Occipital lobe (tissue), 2 donors: Measurements from ENCODE around the gene EVA1C. TPM values are rescaled to one million over a fixed set of nuclear protein-coding genes. Genes with fewer than 3 reads are reported as not detected.
"Not testable (repeated sequence)": the region's sequence is repeated elsewhere in the genome, so short reads cannot be mapped to it uniquely, and the experiment has no call there.

ENCODE experiments used
- DNase-seq: peaks from one replicate; lab custom pipeline; 2025; lab: John Stamatoyannopoulos, UW
- total RNA-seq: library from RNA; depleted of rRNA; stranded (reverse); fragments of >200 nt; gene quantifications from one replicate; pipeline ENCODE4 v1.2.3, GENCODE V29; 2014

The EVA1C gene
- total RNA-seq, 1 donor from 2014 or later = 5.6 TPM

DNA sequence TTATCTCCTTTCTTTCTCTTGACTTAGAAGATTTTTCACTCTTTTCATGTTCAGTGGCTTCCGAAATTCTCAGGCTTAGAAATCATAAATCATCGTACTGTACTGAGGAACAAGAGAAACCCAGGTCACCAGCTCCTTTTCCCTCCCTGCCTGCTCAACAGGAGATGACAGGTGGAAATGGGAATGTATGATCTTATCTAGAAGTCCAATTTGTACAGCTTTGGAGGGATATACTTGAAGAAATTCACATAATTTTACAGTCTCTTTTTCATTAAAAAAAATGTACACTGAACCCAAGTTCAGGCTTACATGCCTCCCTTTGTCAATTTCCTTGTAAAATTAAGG, 11.7 kb downstream of the EVA1C start:
- DNase-seq = no peak

DNA sequence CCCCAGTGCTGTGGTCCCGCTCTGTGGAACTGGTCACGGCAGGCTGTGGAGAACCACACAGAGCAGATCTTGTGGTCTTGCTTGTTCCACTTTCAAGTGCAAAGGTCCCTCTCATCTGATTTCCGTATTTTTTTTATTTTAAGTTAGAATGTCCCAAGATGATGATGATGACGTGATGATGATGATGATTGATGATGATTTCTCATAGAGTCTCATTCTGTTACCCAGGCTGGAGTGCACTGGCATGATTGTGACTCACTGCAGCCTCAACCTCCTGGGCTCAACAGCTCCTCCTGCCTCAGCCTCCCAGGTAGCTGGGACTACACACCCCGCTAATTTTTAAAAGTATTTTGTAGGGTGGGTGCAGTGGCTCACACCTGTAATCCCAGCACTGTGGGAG, 12.2 kb downstream of the EVA1C start:
- DNase-seq = no peak

DNA sequence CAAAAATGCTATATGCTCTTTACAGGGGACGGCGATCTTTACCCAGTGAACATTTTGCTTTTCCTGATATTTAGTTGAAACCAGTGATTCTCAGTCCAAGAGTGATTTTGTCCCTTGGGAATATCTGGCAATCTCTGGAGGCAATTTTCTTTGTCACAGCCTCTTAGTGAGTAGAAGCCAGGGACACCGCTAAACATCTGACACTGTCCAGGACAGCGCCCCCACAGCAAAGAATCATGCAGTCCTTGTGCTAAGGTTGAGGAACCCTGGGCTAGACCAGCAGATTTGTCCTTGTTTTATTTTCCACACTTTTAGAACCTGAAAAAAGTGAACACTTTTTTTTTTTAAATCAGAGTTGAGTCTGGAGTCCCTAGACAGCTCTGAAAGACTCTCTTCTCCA, 13.1 kb downstream of the EVA1C start:
- DNase-seq = no peak

DNA sequence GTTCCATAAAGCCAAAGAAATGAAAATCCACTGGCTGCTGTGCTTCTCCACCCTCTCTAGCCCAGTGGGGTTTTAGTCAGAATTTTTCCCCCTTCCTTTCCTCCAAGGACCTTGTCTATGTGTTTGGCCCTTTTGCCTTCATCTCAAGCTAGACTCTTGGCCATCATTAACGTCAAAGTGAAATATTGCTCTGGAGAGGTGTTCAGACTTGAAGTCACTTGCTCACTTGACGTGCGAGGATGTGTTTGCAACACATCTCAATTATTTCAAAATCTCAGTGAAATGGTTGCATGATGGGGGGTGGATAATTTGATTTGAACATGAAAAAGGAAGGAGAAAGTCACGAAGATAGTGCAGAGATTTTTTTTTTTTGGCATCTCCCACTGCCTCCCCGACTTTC, 13.6 kb downstream of the EVA1C start:
- no peak for DNase-seq

DNA sequence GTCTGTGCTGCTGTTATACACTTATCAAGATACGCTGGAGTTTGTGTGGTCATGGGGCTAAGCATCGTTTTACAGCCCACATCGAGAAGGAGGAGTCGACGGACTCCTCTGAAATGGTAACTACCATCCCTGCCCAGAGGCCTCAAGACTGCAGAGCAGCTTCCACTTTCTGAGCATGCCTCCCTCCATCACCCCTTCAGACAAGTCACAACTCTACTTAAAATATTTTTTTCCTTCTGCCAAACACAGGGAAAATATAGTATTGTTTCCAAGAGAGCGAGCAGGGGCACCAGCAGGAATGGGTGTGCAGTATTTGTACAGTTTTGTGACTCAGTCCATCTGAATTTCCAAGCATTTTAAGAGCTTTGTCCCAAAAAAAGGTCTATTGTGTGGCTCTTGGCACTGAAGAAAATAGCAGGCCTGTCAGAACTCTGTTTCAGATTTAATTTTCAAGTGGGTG, 14.1 kb downstream of the EVA1C start:
- DNase-seq = no peak

DNA sequence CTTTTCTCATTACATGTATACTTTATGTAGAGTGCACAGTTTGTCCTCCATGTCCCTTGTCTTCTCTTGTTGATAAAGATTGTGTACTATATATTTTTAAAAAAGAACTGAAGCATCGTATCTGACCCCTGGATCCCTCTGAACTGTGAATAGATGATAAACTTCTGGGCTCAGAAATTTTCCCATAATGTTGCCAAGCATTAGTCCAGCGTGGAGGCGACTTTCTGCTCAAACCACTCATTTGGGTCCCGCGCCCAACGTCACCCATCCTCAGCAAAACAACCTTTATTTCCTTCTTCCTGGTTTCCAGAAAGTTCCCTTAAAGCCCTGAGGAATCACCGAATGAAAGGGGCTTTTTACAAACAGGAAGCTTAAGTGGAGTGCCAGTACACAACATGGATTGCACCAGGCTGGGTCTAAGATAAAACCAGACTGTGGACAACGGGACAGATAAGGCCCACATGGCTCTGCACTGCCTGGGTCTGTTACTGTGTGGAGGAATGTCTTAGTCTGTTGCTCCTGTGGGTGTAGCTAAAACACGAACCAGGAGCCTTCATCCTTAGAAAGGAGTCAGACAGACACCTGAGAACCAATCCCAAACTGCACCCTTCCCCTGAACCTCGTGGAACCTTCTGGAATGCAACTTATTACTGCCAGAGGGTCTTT, 15.6 kb downstream of the EVA1C start:
- DNase-seq = no peak

DNA sequence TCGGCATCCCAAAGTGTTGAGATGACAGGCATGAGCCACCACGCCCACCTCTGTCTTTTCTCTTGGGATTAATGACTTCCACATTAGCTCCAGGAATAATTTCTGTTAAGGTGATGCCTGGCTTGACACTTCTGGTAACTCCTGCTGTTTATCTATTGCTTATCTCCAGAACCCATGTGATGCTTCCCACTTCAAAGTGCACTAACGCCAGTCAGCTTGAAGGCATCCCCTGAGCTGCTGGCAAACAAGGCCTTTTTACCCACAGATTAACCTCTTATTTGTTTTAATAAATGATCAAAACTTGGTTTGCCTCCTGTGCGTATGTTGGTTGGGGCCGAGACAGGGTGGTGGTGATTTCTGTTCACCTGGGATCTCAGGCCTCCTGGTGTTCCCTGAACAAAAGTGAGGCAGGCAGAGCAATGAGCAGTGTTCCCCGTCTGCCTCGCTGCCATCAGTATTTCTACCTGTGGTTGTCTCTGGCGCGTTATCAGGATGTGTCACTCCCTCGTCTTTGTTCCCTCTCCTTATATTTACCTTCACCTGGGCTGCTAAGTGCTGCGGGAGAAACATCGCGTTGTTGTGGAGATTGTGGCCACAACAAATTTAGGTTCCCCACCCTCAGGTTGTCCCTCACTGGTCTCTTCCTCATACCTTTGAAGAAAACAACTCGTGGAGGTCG, 20.6 kb downstream of the EVA1C start:
- DNase-seq = not testable (repeated sequence)

DNA sequence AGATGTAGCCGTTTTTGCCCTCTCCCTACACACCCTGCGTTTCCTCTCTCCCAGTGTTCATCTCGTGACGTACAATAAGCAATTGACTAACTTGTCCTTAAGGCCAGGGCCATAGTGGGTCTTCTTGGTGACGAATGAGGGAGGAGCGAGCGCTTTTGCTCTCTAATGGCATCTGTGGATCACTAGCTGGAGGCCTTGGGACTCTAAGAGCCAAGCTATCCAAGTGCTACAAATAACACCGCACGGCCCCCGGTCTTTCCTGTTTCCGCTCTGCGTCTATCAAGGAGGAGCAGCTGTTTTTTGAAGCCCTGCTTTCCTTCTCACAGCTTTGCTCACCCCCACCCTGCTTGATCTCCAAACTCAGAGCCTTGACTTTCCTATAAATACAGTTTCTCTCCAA, 25.2 kb downstream of the EVA1C start:
- DNase-seq = no peak

DNA sequence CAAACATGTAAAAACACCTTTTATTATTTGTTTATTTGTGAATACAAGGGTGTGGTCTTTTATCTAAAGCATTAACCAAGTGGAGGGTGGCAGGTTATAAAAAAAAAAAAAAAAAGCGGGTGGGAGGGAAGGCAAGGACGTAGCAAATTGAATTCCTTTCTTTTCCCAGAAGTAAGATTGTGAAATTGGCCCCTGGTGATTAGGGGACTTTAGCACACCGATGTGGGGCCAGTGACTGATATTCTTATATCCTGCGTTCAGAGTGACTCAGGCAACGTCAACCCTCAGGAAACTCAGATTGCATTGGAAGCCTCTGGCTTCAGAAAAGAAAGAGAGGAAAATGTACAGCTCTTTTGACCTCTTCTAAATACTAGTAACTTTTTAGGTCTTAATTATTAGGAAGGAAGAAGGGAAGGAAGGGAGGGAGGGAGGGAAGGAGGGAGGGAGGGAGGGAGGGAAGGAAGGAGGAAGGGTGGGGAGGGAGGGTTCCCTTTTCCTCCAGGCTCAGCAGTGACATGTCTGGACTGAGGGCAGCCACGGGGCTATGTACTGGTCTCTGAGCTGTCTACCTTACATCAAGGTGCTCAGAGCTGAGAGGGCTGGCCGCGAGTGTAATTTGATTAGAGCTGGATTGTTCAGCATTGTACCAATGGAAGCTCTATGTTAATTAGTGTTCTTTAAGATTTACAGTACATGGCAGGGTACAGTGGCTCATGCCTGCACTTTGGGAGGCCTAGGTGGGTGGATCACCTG, 30.2 kb downstream of the EVA1C start:
- no peak for DNase-seq

DNA sequence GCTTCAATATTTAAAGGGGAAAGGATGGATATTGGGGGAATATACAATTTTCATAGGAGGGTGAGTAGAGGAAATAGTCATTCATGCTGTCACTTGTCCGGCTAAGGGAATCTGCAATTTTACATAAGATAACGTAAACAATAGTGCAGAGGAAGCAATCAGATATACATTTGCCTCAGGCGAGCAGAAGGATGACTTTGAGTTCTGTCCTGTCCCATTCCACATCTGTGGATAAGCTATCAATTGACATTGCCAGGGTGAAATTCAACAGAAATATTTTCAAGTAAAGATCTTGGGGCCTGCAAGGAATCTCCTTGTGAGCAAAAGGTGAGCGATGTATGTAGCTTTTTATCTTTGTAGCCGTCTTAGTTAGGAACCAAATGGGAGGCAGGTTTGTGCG, 32.6 kb downstream of the EVA1C start:
- DNase-seq = no peak

DNA sequence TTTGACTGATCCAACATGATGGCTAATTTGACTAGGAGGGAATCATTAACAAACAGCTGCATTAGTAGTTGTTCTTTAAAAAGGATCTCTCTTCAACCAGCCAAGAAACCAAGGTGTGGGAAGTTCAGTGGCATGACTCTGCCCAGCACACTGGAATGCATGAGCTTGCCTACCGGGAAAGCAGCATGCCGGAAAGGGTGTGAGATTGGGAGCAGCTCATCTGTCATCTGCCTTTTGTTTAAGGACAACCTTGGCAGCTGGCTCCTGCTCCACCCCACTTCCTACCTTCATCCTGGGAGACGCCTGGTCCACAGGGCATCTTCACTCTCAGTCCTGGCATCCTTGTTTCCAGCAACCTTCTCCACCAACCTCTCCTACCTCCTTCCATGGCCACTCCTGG, 33.9 kb downstream of the EVA1C start:
- DNase-seq = not testable (repeated sequence)

DNA sequence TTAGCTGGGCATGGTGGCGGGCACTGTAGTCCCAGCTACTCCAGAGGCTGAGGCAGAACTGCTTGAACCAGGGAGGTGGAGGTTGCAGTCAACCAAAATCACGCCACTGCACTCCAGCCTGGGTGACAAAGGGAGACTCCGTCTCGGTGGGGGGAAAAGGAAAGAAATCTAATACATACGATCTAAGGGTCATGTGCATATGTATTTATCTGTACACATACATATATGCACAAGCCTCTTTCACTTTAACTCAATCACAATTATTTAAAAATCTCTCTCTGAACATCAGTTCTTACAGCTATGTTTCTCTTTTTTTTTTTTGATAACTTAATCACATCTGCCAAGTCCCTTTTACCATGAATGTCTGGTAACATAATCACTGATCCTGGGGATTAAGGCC, 34.7 kb downstream of the EVA1C start:
- no peak for DNase-seq

DNA sequence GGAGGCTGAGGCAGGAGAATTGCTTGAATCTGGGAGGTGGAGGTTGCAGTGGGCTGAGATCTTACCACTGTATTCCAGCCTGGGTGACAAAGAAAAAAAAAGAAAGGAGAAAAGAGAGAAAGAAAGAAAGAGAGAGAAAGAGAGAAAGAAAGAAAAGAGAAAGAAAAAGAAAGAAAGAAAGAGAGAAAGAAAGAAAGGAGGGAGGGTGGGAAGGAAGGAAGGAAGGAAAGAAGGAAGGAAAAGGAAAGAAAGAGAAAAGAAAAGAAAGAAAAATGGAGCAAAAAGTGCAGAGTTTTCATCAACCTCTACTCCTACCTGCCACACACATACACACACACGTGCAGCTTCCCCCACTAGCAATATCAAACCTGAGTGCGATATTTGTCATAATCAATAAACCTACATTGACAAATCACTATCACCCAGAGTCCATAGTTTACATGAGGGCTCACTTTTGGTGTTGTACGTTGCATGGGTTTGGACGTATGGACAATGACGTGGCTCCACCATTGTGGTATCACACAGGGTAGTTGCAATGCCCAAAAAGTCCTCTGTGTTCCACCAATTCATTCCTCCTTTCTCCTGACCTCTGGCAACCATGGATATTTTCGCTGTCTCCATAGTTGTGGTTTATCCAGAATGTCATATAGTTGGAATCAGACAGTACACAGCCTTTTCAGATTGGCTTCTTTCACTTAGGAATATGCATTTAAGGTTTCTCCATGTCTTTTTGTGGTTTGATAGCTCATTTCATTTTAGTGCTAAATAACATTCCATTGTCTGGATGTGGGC, 36.5 kb downstream of the EVA1C start:
- no peak for DNase-seq

DNA sequence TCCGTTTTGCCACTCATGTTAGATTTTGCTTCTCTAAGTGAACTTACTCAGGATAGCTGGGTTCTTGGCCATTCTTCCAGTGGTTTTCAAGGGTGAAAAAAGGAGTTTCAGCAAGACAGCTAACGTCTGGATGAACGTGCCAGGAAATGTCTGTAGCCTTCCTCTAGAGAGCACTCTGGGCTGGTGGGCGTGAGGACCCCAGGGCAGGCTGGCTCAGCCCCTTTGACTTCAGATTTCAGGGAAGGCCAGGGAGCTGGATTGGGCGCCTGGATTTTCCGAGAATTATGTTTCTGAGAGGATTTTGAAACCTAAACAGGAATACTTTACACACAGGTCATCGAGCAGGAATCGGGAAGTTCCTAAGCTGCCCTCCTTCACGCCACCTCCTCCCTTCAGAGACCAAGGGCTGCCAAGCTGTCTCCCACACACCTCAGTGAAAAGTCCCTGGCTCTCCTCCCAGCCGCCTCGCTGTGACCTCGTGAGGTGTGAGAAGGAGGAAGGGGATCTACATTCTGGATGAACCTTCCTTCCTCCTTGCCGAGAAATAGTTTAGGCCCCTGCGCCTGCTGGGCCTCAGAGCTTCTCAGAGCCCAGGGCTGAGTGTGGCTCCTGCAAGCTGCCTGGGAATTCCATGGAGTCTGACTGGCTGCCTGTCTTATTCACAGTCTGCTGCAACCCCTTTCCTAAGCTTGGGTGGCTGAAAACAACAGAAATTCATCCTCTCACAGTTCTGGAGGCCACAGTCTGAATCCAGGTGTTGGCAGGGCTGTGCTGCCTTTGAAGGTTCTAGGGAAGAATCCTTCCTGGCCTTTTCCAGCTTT, 38.6 kb downstream of the EVA1C start:
- not testable (repeated sequence) for DNase-seq

DNA sequence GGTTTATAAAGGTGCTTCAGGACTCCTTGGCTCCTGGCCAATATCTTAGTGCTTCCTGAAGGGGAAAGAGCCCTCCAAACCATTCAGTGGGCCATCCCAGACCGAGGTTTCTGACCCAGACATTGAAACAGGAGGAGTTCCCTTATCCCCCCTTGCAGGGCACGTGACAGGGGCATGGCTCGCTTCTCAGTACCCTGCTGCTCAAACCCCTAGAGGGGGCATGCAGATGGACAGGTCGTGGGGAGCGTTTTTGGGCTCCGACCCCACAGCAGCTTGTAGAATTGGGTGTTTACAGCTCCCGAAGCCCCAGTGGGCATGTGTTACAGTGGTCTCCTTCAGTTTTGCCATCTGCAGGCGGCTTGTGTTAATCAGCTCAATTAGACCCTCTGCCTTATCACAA, 39.7 kb downstream of the EVA1C start:
- not testable (repeated sequence) for DNase-seq

DNA sequence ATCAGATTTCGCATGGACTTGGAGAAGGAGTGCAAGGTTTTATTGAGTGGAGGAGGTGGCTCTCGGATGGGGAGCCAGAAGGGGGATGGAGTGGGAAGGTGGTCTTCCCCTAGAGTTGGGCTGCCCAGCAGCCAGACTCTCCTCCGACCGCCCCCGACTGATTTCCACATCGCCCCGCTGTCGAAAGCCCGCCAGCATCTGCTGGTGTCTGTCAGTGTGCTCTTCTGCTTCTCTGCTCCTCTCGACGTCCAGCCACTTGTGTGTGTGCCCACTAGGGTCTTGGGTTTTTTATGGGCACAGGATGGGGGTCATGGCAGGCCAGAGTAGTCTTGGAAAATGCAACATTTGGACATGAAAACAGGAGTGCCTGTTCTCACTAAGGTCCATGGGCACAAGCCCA, 40.1 kb downstream of the EVA1C start:
- DNase-seq = no peak

DNA sequence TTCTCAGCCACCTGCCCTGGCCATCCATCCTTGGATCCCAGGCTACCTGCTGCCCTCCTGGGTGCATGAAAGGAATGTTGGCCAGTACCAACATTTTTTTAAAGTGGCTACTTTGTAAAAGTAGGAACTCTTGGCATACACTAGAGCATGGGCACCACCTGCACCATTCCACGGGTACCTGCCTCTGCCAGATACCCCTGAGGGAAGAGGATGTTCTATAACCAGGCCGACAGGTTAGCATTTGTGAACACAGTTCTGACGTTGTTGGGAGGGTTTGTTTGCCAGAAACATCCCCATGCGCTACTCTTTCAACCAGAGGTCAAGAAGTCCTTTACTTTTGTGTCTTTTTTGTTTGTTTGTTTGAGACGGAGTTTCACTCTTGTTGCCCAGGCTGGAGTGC, 43.0 kb downstream of the EVA1C start:
- DNase-seq = no peak

DNA sequence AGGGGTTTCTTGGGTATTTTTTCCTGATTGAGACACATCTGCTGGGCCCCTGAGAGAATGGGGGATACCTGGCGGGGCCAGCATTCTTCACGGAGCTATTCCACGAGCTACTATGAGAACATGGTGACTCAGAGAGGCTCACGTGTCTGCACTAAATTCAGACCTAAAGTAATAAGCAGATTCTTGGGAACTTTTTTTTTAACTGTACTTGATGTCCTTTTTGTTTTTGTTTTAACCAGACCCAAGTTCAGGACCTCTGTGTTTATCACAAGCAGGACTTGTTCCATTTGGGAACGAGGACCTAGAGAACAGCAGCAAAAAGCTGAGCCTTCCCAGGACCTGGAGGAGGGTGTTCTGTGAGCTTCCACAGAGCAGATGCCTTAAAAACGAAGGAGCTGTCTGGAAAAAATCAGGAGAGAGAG, 44.0 kb downstream of the EVA1C start:
- no peak for DNase-seq

DNA sequence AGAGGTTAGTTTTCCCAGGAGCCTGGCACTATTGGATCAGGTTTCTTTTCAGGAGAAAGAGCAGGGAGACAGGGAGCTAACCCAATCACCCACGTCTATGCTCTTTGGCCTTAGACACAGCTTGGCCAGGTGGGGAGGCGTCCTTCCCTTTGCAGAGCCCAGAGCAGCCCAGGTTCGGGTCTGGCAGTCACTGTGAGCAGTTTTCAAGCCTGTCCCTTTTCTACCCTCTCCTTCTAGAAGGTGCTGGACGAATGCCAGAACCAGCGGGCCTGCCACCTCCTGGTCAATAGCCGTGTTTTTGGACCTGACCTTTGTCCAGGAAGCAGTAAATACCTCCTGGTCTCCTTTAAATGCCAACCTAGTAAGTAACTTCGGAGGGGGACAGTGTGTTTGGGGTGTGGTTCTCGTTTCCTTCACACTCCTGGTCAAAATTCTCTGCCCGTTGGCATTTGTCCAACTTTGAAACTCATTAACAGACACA, 44.9 kb downstream of the EVA1C start:
- DNase-seq = no peak

DNA sequence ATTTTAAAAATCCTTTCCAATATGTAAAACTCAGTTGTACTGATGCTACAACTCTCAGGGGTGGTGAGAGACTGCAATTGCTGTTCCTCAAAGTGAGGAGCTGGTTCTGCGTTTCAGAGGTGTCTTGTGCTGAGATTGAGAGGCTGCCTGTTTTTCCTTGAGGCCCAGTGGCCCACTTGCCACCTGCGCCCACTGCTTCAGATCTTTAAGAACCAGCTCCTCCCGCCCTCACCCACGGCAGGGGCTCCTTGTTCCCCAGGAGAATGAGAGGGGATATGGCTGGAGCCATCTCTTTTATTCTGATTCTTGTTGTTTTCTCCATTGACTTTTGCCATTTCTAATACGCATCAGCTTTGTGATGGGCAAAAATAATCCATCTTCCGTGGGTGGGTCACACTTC, 45.5 kb downstream of the EVA1C start:
- DNase-seq = no peak

DNA sequence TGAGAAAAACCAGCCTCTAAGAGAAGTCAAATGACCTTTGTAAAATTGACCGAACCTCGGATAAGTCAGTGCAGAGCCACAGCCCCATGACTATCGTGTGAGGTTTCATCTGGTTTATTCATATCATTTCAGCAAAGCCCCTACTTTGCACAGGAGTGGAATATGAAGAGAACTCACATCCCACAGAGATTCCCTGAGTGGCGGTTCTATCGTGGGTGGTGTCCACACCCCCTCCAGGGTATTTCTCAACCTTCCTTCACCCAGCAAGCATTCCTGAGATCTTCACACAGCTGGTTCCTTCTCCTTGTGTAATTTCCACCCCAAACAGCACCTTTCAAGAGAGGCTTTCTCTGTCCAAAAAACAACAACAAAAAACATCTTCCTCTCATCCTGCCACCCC, 47.5 kb downstream of the EVA1C start:
- no peak for DNase-seq
